HL-60 (cell line): ENCODE results near the gene BPIFB3.

Experiments used
- DNase-seq, 2 experiments: peaks; one replicate each; pipeline ENCODE4 v3.0.0-alpha.2; 2010 to 2020; ENCODE audit warnings: low read depth in 1 of 2, low spot score in 1 of 2
- H3K27ac ChIP-seq: fragments of 250-450 bp; sonication (Bioruptor Pico); replicated peaks from 2 replicates; pipeline ENCODE4 v1.5.1; 2020; ENCODE audit warnings: mild to moderate bottlenecking, moderate library complexity
- H3K27me3 ChIP-seq: fragments of 250-450 bp; sonication (Bioruptor Pico); 2 replicates; pipeline ENCODE4 v1.5.1; 2021; ENCODE audit warnings: mild to moderate bottlenecking, moderate library complexity; ENCODE audit not compliant: insufficient read depth, poor library complexity, severe bottlenecking
- H3K4me3 ChIP-seq: replicated peaks from 2 replicates; pipeline ENCODE4 v1.5.1; 2011; ENCODE audit warnings: mild to moderate bottlenecking, control low read depth, low read length; ENCODE audit not compliant: insufficient read depth
- CTCF ChIP-seq: IDR thresholded peaks from one replicate; pipeline ENCODE4 v1.5.1; 2011; ENCODE audit warnings: low read length, control low read depth, inconsistent platforms; ENCODE audit not compliant: insufficient read depth
- GABPA ChIP-seq: IDR thresholded peaks from 2 replicates; pipeline ENCODE4 v1.6.1; 2012; ENCODE audit warnings: low read depth
- POLR2AphosphoS5 ChIP-seq: IDR thresholded peaks from 2 replicates; pipeline ENCODE4 v1.6.1; 2012; ENCODE audit warnings: low read depth
- REST ChIP-seq: IDR thresholded peaks from 2 replicates; pipeline ENCODE4 v1.6.1; 2012; ENCODE audit warnings: low read depth; ENCODE audit not compliant: insufficient replicate concordance
- SPI1 ChIP-seq: IDR thresholded peaks from 2 replicates; pipeline ENCODE4 v1.6.1; 2012; ENCODE audit warnings: low read depth, mild to moderate bottlenecking, borderline replicate concordance

BPIFB3 gene

GRCh38 chr20:33010674-33011449 lies 42.8 kb upstream of the BPIFB3 start:
- no peak for DNase-seq
- Histone ChIP-seq H3K27me3 (no peaks in the 10 kb centered on the region), H3K4me3 (no peak overlapping the region), H3K27ac (no peak overlapping the region)
- TF ChIP-seq SPI1 (no peak), CTCF (no peak), GABPA (no peak), REST (no peak), POLR2AphosphoS5 (no peak)

GRCh38 chr20:33012327-33013189 lies 41.1 kb upstream of the BPIFB3 start:
- Histone ChIP-seq H3K27ac (no peak overlapping the region), H3K4me3 (no peak overlapping the region), H3K27me3 (no peaks in the 10 kb centered on the region)
- TF ChIP-seq CTCF: no peak
- no peak for TF ChIP-seq GABPA
- TF ChIP-seq POLR2AphosphoS5: no peak
- TF ChIP-seq SPI1: no peak
- no peak for DNase-seq

- no peak for TF ChIP-seq POLR2AphosphoS5
- no peak overlapping the region for H3K27ac ChIP-seq
- H3K4me3 ChIP-seq: no peak overlapping the region
- no peaks in the 10 kb centered on the region for H3K27me3 ChIP-seq
- DNase-seq: no peak
These were observed 39.9 kb upstream of the BPIFB3 start for GRCh38 chr20:33013701-33014326.

GRCh38 chr20:33014336-33015113 lies 39.2 kb upstream of the BPIFB3 start:
- no peak for DNase-seq
- no peak for TF ChIP-seq SPI1
- H3K27ac ChIP-seq: no peak overlapping the region
- H3K27me3 ChIP-seq: no peaks in the 10 kb centered on the region
- H3K4me3 ChIP-seq: no peak overlapping the region

GRCh38 chr20:33015114-33015484 lies 38.6 kb upstream of the BPIFB3 start:
- Histone ChIP-seq H3K27me3 (no peaks in the 10 kb centered on the region), H3K27ac (no peak overlapping the region), H3K4me3 (no peak overlapping the region)
- TF ChIP-seq REST: no peak
- TF ChIP-seq SPI1: no peak
- no peak for TF ChIP-seq GABPA
- no peak for TF ChIP-seq POLR2AphosphoS5
- TF ChIP-seq CTCF: no peak
- no peak for DNase-seq
